Keratinocyte (primary cell): ENCODE results near the gene PLA1A. TPM values are rescaled to one million over a fixed set of nuclear protein-coding genes. Genes with fewer than 3 reads are reported as not detected.

Source experiments
- DNase-seq: peaks from one replicate; pipeline ENCODE4 v3.0.0-alpha.2; 2011; ENCODE audit warnings: low read depth, missing footprints, low spot score
- FAIRE-seq: peaks from 2 replicates; lab custom pipeline; 2011; peaks lifted over from hg19 to GRCh38; lab: Jason Lieb, UNC
- H2AFZ ChIP-seq: 2 replicates; pipeline ENCODE4 v1.6.0; 2012; ENCODE audit warnings: low read length, control low read depth, inconsistent platforms; ENCODE audit not compliant: control insufficient read depth
- H3K27ac ChIP-seq: 2 replicates; pipeline ENCODE4 v1.5.1; 2011; ENCODE audit warnings: low read length; ENCODE audit not compliant: control insufficient read depth, insufficient read depth
- H3K27me3 ChIP-seq: 3 replicates; pipeline ENCODE4 v1.6.0; 2011; ENCODE audit warnings: low read length; ENCODE audit not compliant: control insufficient read depth, insufficient read depth; ENCODE audit errors: extremely low read depth
- H3K36me3 ChIP-seq, 2 experiments: 2 replicates in 1 of 2; 3 replicates in 1 of 2; pipeline ENCODE4 v1.5.1; 2011; ENCODE audit warnings: low read length in 2 of 2, mild to moderate bottlenecking in 1 of 2; ENCODE audit not compliant: control insufficient read depth in 2 of 2, insufficient read depth in 2 of 2; ENCODE audit errors: extremely low read depth in 1 of 2
- H3K4me1 ChIP-seq: 3 replicates; pipeline ENCODE4 v1.5.1; 2011; ENCODE audit warnings: low read length; ENCODE audit not compliant: control insufficient read depth, insufficient read depth; ENCODE audit errors: extremely low read depth
- H3K4me2 ChIP-seq: 3 replicates; pipeline ENCODE4 v1.6.0; 2011; ENCODE audit warnings: low read depth, low read length; ENCODE audit not compliant: control insufficient read depth, insufficient read depth; ENCODE audit errors: extremely low read depth
- H3K4me3 ChIP-seq, 3 experiments: fragments of 200-600 bp in 1 of 3; sonication (generic) in 1 of 3; 2 replicates in 2 of 3; 3 replicates in 1 of 3; pipeline ENCODE4 v1.5.1; 2011 to 2016; ENCODE audit warnings: low read length in 3 of 3, mild to moderate bottlenecking in 3 of 3, control low read depth in 2 of 3, inconsistent platforms in 1 of 3, low read depth in 1 of 3, mixed read lengths in 1 of 3, mixed run types in 1 of 3, moderate library complexity in 1 of 3; ENCODE audit not compliant: control insufficient read depth in 2 of 3, insufficient read depth in 2 of 3; ENCODE audit errors: extremely low read depth in 1 of 3
- H3K79me2 ChIP-seq: 2 replicates; pipeline ENCODE4 v1.6.0; 2012; ENCODE audit warnings: low read length; ENCODE audit not compliant: control insufficient read depth, insufficient read depth
- H3K9ac ChIP-seq: 3 replicates; pipeline ENCODE4 v1.6.0; 2011; ENCODE audit warnings: low read length; ENCODE audit not compliant: control insufficient read depth, insufficient read depth; ENCODE audit errors: extremely low read depth
- H3K9me1 ChIP-seq: 3 replicates; pipeline ENCODE4 v1.6.0; 2011; ENCODE audit warnings: low read length; ENCODE audit not compliant: control insufficient read depth, insufficient read depth; ENCODE audit errors: extremely low read depth
- H3K9me3 ChIP-seq: 2 replicates; pipeline ENCODE4 v1.5.1; 2012; ENCODE audit warnings: low read depth, low read length; ENCODE audit not compliant: control insufficient read depth
- H4K20me1 ChIP-seq: 3 replicates; pipeline ENCODE4 v1.6.0; 2011; ENCODE audit warnings: low read length; ENCODE audit not compliant: control insufficient read depth, insufficient read depth; ENCODE audit errors: extremely low read depth
- EZH2 ChIP-seq: IDR thresholded peaks from one replicate; pipeline ENCODE4 v1.6.1; 2012; ENCODE audit warnings: inconsistent platforms, mild to moderate bottlenecking, low read length, moderate library complexity
- dilution Hi-C: fragments of 300-500 bp; cut with MboI; formaldehyde crosslinking; loops from one replicate; pipeline ENCODE4 v1.7.0; 2020; ENCODE audit warnings: low sequenced_read_pairs; ENCODE audit not compliant: extremely low pct_ligation_motif_present
- polyA plus RNA-seq, 5 experiments: library from polyadenylated mRNA; depleted of rRNA in 3 of 5; stranded (reverse) in 3 of 5; stranded (forward) in 1 of 5; unstranded in 1 of 5; fragments of >200 nt; gene quantifications; 1 replicate in 1 of 5; 2 replicates in 3 of 5; 3 replicates in 1 of 5; pipeline versions ENCODE4 v1.2.1 to v1.2.3, GENCODE V29; 2011 to 2012; ENCODE audit warnings: missing spikeins in 2 of 5, low read depth in 1 of 5, low replicate concordance in 1 of 5
- TF ChIP-seq, protein P1 (sequence below), 3 experiments: IDR thresholded peaks in 1 of 3; conservative IDR thresholded peaks in 1 of 3; optimal IDR thresholded peaks in 1 of 3; 2 replicates in 2 of 3; 3 replicates in 1 of 3; pipeline versions ENCODE3 to v1.5.1; 2011; ENCODE audit warnings: low read length in 3 of 3, mild to moderate bottlenecking in 3 of 3, moderate library complexity in 2 of 3, control low read depth in 1 of 3, inconsistent platforms in 1 of 3; ENCODE audit not compliant: insufficient read depth in 2 of 3; ENCODE audit errors: extremely low read depth in 1 of 3

Gene PLA1A
- polyA plus RNA-seq, 1 donor (not counting 4 experiments of a cell fraction or from before 2014, with no cell fraction given), result not detected

DNA sequence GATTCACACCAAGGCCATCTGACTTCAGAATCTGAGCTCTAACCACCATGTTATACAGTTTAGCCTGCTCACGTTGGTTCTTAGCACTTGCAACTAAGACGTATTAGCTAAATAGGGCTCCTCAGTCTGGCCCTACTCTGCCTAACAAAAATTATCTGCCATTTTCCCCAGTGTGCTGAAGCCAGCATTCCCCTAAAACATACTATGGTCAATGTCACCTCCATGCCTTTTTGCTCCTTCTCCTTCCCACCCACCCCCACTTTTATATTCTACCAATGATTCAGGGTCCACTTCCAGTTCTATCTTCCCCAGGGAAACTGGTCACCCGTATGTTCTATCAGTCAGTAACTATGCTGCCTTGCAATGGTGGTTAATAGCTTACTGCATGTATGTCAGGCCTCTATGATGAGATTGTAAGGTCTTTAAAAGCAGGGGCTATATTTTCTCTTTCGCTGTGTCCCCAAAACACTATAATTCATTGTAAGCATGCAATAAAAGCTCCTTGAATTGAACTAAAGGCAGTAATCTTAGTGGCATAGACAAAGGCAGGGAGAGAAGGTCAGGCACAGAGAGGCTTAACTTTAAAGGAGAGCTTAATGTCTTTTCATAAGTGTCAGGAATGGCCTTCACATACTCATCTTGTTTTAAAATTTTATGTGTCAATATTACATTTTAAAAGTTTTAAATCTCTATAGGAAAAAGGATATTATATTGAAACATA lies 39.4 kb downstream of the PLA1A start:
- no peaks in the 10 kb centered on the region for H3K79me2 ChIP-seq
- no peak overlapping the region for H3K4me2 ChIP-seq
- TF ChIP-seq EZH2, result no peak
- TF ChIP-seq, protein P1, sequence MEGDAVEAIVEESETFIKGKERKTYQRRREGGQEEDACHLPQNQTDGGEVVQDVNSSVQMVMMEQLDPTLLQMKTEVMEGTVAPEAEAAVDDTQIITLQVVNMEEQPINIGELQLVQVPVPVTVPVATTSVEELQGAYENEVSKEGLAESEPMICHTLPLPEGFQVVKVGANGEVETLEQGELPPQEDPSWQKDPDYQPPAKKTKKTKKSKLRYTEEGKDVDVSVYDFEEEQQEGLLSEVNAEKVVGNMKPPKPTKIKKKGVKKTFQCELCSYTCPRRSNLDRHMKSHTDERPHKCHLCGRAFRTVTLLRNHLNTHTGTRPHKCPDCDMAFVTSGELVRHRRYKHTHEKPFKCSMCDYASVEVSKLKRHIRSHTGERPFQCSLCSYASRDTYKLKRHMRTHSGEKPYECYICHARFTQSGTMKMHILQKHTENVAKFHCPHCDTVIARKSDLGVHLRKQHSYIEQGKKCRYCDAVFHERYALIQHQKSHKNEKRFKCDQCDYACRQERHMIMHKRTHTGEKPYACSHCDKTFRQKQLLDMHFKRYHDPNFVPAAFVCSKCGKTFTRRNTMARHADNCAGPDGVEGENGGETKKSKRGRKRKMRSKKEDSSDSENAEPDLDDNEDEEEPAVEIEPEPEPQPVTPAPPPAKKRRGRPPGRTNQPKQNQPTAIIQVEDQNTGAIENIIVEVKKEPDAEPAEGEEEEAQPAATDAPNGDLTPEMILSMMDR (optimal IDR thresholded peaks at IDR 0.05 in 1 of 3, IDR thresholded peaks at IDR 0.05 in 1 of 3, conservative IDR thresholded peaks at IDR 0.05 in 1 of 3; ENCODE audit: extremely low read depth in 1 of 3, insufficient read depth in 2 of 3, low read length in 3 of 3), result no peak
- dilution Hi-C loops, result no loop called here
- H4K20me1 ChIP-seq, result no peaks in the 10 kb centered on the region
- no peaks in the 10 kb centered on the region for H3K36me3 ChIP-seq
- no peak overlapping the region for H3K27ac ChIP-seq
- no peak overlapping the region for H3K9ac ChIP-seq
- H3K27me3 ChIP-seq, result no peaks in the 10 kb centered on the region
- H3K9me3 ChIP-seq, result no peaks in the 10 kb centered on the region
- H2AFZ ChIP-seq, result no peak overlapping the region
- DNase-seq, result no peak
- H3K9me1 ChIP-seq, result no peaks in the 10 kb centered on the region
- no peak overlapping the region for H3K4me3 ChIP-seq
- no peak for FAIRE-seq
- peaks cover 24% of the 10 kb centered on the region for H3K4me1 ChIP-seq

DNA sequence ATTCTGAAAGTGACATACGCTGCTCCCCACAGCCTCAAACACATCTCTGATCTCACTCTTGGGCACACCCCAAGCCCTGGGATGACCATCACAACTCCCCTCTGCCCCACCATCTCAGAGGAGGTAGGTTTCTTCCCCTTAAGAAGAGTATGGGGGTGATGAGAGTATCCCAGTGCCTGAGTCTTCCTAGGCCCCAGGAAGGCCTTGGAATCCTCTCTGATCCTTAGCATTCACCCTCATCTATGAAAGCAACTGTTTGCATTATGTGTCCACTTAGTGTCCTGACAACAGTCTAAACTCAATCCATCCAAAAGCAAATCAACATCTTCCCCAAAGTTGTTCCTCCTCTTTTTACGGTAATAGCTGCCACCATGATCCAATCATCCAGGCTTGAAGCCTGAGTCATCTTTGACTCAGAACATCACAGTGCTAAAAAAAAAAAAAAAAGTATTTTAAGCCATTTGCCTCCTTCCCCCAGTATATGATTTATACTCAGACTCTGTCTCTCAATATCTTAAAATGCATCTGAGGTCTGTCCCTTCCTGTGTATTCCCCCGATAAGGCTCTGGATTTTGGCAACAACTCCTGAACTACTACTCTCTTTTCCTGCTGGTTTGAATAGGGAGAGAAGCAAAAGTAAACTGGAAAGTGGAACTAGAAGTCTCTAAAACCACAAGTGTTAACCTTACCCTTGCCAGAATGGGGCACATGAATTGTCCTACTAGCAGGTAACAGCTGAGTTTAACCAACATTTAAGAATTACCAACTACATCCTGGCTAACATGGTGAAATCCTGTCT lies 40.2 kb downstream of the PLA1A start:
- Histone ChIP-seq H3K9me1 (no peaks in the 10 kb centered on the region), H3K79me2 (no peaks in the 10 kb centered on the region), H3K9ac (peak overlapping the region; percentile 23), H3K36me3 (no peaks in the 10 kb centered on the region), H3K27me3 (no peaks in the 10 kb centered on the region), H3K9me3 (no peaks in the 10 kb centered on the region), H4K20me1 (no peaks in the 10 kb centered on the region), H3K4me2 (peak overlapping the region; percentile 59), H3K4me1 (peaks cover 26% of the 10 kb centered on the region), H2AFZ (peak overlapping the region; percentile 46), H3K4me3 (peak overlapping the region in 1 of 3 experiments; percentile 23), H3K27ac (peak overlapping the region; percentile 78)
- peak; percentile 74 for FAIRE-seq
- no peak for DNase-seq
- dilution Hi-C loops, result no loop called here
- no peak for TF ChIP-seq EZH2
- TF ChIP-seq, protein P1 (optimal IDR thresholded peaks at IDR 0.05 in 1 of 3, IDR thresholded peaks at IDR 0.05 in 1 of 3, conservative IDR thresholded peaks at IDR 0.05 in 1 of 3; ENCODE audit: extremely low read depth in 1 of 3, insufficient read depth in 2 of 3, low read length in 3 of 3), result no peak
